GM20431 (cell line): ENCODE measurements around the gene AGXT.

Source experiments
- in situ Hi-C: fragments of 300-500 bp; cut with MseI, MboI; formaldehyde crosslinking; loops from one replicate; pipeline ENCODE4 v1.15.0; 2020; ENCODE audit warnings: low sequenced_read_pairs; ENCODE audit not compliant: unreplicated experiment

AGXT gene

DNA sequence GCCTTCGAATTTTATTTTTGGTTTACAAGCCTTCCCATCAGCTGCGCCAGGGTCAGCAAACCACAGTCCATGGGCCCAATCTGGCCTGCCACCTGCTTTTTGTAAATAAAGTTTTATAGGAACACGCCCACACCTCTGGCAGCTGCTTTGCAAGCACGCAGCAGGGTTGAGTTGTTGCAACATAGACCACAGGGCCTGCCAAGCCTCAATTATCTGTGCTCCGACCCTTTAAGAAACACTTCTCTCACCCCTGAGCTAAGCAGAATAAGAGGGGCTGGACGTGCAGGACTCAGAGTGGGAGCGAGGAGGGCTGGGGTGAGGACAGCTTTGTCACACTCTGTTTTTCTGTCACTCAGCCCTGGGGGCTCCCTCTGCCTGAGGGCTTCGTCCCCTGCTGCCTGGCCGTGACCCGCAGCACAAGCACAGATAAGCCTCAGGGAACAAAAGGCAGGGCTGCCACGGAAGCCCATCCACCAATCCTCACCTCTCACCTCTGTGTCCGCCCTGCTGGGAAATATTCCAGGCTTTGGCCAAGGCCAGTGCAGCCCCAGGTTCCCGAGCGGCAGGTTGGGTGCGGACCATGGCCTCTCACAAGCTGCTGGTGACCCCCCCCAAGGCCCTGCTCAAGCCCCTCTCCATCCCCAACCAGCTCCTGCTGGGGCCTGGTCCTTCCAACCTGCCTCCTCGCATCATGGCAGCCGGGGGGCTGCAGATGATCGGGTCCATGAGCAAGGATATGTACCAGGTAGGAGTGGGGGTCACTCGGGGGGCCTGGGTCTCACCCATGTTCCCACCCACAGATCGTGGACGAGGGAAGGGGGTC, at the start of gene AGXT:
Gene AGXT (plus strand): TSS at position 539 of the 823 bp plus-strand sequence. CDS start 42 bp downstream, at position 581.
- in situ Hi-C loops: no loop called here

- in situ Hi-C loops: no loop called here
Measured at GRCh38 chr2:240819126-240819857, 49.3 kb upstream of the AGXT start.

DNA sequence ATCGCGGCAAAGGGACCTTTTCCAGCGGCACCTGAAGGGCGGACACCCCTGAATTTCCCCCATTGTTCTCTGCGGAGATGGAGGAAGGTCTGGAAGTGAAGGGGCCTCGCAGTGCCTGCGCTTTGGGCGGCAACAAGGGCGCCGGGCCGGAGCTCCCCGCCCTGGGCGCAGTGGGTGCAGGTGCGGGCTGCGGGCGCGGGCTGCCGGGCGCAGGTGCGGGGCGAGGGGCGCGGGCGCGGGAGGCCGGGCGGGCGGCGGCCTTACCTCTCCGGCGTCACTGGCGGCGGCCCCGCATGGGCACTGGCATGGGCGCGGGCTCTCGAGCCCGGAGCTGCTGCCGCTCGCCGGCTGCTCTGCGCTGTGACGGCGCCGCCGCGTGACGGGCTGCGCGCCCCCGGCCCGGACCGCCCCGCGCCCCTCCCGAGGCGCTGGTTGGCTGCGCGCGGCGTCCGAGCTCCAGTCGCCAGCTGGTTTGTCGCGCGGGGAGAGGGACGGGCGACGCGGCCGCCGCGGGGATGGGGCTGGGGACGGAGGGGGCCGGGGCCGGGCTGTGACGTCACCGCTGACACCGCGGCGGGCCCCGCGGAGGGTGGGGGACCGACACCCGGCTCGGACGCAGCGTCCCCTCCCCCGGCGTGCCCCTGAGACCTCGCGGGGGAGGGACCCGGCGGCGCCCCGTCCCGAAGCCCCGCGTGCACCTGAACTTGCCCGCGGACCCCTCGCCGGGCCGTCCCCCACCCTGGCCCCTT, 48.6 kb upstream of the AGXT start, which contains the start of gene KIF1A:
Gene KIF1A (minus strand): TSS at position 362 of the 749 bp plus-strand sequence. CDS start 22,467 bp downstream, outside the sequence.
- in situ Hi-C loops: no loop called here

- in situ Hi-C loops: no loop called here
Measured at GRCh38 chr2:240820607-240821428, 47.8 kb upstream of the AGXT start.

DNA sequence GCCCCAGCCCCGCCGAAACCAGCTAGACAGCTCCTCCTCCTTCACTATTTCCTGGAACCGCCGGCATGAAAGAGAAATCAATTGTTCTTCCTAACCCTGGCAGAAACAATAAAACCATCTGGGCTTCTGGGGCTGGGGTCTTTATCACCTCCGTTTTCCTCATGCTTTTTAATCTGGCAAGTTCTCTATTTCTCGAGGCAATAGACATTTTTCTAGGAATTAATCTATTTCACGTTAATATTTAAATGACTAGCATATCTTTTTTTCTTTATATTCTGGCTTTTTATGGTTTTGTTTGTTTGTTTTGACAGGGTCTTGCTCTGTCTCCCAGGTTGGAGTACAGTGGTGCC, 47.2 kb upstream of the AGXT start:
- in situ Hi-C loops: no loop called here

- in situ Hi-C loops: no loop called here
Measured at GRCh38 chr2:240822280-240822847, 46.3 kb upstream of the AGXT start.

- in situ Hi-C loops: no loop called here
Measured at GRCh38 chr2:240823449-240824336, 44.9 kb upstream of the AGXT start.

DNA sequence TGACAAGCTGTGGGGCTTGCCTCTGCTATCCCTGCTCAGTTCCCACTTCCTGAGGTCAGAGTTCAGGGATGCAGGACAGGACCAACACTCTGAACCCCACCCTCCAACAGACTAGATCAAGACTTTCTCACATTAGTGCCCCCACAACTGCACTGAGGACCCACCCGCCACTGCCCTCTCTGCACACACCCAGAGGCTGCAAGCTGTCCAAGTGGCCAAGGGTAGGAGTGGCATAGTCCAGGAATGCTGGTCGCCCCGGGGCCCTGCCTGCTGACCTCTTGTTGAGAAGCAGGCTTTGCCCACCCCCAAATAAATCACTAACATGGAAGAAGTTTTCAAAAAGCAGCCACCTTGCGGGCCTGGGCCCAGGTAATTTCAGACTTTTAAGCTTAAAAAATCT, 43.1 kb upstream of the AGXT start:
- in situ Hi-C loops: no loop called here

GRCh38 chr2:240831594-240832204, 36.9 kb upstream of the AGXT start:
- in situ Hi-C loops: no loop called here

GRCh38 chr2:240832205-240832727, 36.4 kb upstream of the AGXT start:
- in situ Hi-C loops: no loop called here

DNA sequence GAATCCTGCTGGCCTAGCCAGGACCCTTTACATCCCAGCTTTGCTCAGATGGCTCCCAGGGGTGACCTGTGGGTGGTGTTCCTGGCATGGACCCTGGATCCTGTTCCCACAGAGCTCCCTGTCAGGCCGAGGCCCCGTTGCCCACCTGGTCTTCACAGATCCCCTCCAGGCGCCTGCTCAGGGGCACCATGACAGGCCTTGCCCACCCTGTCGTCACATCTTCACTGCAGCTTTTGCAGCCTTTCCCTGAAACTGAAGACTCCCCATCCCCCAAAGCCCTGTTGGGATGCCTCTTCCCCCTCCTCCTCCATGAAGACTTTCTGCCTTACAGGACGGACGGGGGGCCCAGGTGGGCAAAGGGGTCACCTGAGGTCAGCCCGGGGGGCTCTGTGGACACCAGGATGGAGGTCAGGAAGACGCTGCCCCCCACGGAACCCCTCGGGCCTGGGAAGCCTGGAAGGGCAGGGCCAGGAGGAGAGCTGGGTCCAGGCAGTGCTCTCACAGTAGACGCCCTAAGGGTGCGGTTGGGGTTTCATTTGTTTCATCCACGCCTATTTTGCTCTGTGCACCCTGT, 35.6 kb upstream of the AGXT start:
- in situ Hi-C loops: no loop called here

GRCh38 chr2:240833724-240834285, 34.8 kb upstream of the AGXT start:
- in situ Hi-C loops: no loop called here

DNA sequence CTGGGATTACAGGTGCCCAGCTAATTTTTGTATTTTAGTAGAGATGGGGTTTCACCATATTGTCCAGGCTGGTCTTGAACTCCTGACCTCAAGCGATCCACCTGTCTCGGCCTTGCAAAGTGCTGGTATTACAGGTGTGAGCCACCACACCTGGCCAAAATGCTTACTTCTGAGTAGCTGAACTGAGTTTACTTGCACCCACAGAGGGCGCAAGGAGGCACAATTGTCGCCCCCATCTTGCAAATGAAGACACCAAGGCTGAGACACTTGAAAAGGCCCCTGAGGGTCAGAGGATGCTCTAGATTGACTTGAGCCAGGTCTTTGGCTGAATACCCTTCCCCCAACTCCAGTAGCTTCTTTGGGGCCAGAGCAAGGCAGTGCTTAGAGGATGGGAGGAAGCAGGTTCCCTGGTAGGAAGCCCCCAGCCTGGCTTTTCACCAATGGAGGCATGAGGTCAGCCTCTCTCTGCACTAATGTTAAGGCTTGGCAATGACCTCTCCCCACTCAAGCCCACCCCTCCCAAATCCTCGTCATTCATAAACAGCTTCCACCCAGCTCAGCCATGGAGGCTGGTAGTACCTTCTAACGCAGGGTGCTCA, 34.1 kb upstream of the AGXT start:
- in situ Hi-C loops: no loop called here

GRCh38 chr2:240835528-240835927, 33.1 kb upstream of the AGXT start:
- in situ Hi-C loops: no loop called here

DNA sequence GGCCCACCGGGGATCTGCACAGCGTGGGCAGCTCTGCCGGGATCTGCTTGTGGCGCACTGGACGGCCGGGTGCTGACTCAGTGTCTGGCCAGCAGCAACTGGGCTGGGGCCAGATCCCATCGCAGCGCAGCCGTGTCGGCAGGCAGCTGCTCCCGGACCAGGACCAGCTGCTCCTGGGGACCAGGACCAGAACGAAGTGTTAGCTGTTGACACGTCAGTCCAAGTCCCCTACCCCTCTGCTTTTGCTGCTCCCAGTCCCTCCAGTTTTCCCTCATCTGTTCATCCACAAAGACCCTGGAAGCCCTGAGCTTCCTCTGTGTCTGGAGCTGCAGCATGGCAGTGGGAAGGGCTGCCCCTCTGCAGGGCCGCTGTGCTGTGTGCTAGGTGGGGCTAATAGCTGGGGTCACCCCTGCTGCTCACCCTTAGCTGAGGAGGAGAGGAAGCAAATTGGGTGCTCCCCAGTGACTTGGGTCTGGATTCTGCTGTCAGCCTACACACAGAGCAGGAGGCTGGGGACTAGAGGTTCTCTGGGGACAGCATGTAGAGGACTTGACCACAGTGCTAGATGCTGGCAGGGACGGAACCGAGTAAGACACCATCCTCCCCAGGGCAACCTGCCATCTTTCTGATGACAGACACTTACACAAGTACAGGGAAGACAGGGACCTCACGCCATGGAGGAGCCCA, 31.7 kb upstream of the AGXT start:
- in situ Hi-C loops: no loop called here

DNA sequence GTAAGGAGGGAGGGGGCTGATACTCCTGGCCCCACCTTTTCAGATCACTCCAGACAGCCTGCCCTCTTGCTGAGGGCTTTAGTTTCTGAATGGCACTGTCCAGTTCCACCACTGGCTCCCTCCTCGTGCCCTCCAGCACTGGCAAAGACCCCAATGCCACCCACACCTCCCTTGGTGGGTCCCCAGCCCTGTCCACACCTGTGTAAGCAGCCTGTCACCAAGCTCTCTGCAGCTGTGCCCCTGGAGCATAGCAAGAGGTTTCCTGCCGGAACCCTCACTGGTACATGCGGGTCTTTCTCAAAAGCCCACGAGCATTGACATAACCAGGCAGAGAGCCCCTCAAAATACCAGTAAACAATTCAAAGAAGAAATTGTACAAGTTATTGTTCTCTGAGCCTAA, 31.0 kb upstream of the AGXT start:
- in situ Hi-C loops: no loop called here
